ENCODE measurements around the gene MAD1L1.

Gene MAD1L1

DNA sequence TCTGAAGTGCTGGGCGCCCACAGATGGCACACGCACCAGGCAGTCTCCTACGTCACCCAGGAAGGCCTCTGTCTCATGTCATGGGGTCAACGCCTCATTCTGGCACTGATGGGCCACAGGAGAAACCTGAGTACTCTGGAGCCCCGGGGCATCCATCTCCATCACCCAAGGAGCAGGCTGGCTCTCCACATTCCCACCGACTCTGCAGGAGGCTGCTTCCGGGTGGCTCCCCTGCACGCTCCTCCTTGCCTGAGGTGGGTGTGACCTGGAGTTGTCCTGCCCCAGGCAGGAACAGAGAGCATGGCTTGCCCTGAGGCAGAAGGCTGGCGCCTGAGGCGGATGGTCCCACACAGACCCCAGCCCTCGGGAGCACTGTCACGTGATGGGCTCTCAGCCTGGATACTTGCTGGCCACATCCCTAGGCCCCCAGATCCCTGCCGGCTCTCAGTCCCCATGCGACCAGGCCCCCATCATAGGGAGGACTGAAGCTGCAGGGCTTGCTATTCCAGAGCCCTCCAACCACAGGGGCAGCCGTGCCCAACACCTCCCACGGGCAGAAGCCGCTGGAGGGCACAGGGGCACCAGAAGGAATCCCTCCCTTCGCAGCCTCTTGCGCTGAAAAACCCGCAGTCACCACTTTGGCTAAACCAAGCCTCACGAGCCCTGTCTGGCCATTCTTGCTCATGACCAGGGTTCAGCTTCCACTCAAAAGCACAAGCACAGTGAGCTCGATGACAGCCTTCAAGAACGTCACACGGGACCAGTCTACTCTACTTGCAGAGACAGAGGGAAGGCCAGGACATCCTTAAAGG, 80.7 kb downstream of the MAD1L1 start:
- Histone ChIP-seq H3K4me3 (ENCODE audit: low read length in 2 of 2) (no peak overlapping the region), H3K9me3 (ENCODE audit: control insufficient read depth in 2 of 2, low read length in 2 of 2) (no peaks in the 10 kb centered on the region), H3K9ac (ENCODE audit: low read length in 2 of 2) (no peak overlapping the region), H3K27ac (ENCODE audit: low read length) (no peak overlapping the region), H3K27me3 (ENCODE audit: control insufficient read depth in 1 of 2, insufficient read depth in 2 of 2, low read length in 2 of 2) (no peaks in the 10 kb centered on the region), H3K4me1 (ENCODE audit: control insufficient read depth, insufficient read depth, low read length) (peaks cover 10% of the 10 kb centered on the region), H3K36me3 (ENCODE audit: control insufficient read depth in 2 of 2, insufficient read depth in 2 of 2, low read length in 2 of 2) (no peaks in the 10 kb centered on the region)

DNA sequence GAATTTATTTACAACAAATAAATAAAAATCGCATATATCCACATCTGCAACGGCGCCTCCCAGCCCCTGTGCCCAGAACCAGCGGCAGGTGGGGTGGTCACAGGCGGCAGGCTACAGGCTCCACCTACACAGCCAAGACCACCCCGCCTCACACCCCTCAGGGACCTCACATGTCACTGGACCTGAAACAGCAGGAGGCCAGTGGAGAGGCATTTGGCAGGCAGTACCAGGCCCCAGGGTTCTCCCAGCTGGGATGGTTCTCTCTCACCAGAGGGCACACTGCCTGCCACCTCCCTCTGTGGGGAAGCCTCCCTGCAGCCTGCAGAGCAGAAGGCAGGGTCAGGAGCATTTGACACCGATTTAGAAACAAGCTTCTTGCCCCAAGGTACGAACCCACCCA, 81.5 kb downstream of the MAD1L1 start:
- Histone ChIP-seq H3K36me3 (ENCODE audit: control insufficient read depth in 2 of 2, insufficient read depth in 2 of 2, low read length in 2 of 2) (no peaks in the 10 kb centered on the region), H3K4me1 (ENCODE audit: control insufficient read depth, insufficient read depth, low read length) (peaks cover 5% of the 10 kb centered on the region), H3K4me3 (ENCODE audit: low read length in 2 of 2) (no peak overlapping the region), H3K9me3 (ENCODE audit: control insufficient read depth in 2 of 2, low read length in 2 of 2) (no peaks in the 10 kb centered on the region), H3K27ac (ENCODE audit: low read length) (no peak overlapping the region), H3K9ac (ENCODE audit: low read length in 2 of 2) (no peak overlapping the region), H3K27me3 (ENCODE audit: control insufficient read depth in 1 of 2, insufficient read depth in 2 of 2, low read length in 2 of 2) (no peaks in the 10 kb centered on the region)

DNA sequence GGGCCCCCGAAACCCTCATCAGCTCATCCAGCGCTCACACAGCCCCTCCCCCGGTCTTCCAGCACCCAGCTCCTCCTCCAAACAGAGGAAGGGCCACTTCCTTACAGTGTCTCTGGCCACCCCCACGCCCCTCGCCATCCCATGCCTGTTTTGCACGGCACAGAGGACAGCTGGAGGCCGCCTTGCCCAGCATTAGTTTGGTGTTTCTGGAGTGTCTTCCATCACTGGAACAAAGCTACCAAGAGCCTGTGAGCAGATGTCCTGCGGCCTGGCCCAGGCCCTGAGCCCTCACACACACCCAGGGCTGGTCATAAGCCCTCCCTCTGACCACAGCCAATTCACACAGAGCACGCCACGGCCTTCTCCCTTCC, 82.3 kb downstream of the MAD1L1 start:
- peaks cover 3 to 4% of the 10 kb centered on the region in 2 donors for H3K36me3 ChIP-seq (ENCODE audit: control insufficient read depth in 2 of 2, insufficient read depth in 2 of 2, low read length in 2 of 2)
- H3K4me1 ChIP-seq (ENCODE audit: control insufficient read depth, insufficient read depth, low read length): peaks cover 2% of the 10 kb centered on the region
- H3K4me3 ChIP-seq (ENCODE audit: low read length in 2 of 2): no peak overlapping the region
- H3K9me3 ChIP-seq (ENCODE audit: control insufficient read depth in 2 of 2, low read length in 2 of 2): no peaks in the 10 kb centered on the region
- H3K27ac ChIP-seq (ENCODE audit: low read length): no peak overlapping the region
- no peaks in the 10 kb centered on the region for H3K27me3 ChIP-seq (ENCODE audit: control insufficient read depth in 1 of 2, insufficient read depth in 2 of 2, low read length in 2 of 2)
- H3K9ac ChIP-seq (ENCODE audit: low read length in 2 of 2): no peak overlapping the region

GRCh38 chr7:2149672-2150444, 82.9 kb downstream of the MAD1L1 start:
- Histone ChIP-seq H3K27me3 (ENCODE audit: control insufficient read depth in 1 of 2, insufficient read depth in 2 of 2, low read length in 2 of 2) (no peaks in the 10 kb centered on the region), H3K9me3 (ENCODE audit: control insufficient read depth in 2 of 2, low read length in 2 of 2) (no peaks in the 10 kb centered on the region), H3K27ac (ENCODE audit: low read length) (no peak overlapping the region), H3K36me3 (ENCODE audit: control insufficient read depth in 2 of 2, insufficient read depth in 2 of 2, low read length in 2 of 2) (peaks cover 3 to 4% of the 10 kb centered on the region in 2 donors), H3K9ac (ENCODE audit: low read length in 2 of 2) (no peak overlapping the region), H3K4me3 (ENCODE audit: low read length in 2 of 2) (no peak overlapping the region), H3K4me1 (ENCODE audit: control insufficient read depth, insufficient read depth, low read length) (peaks cover 2% of the 10 kb centered on the region)

GRCh38 chr7:2148814-2149213, 83.9 kb downstream of the MAD1L1 start:
- H3K27me3 ChIP-seq (ENCODE audit: control insufficient read depth in 1 of 2, insufficient read depth in 2 of 2, low read length in 2 of 2): no peaks in the 10 kb centered on the region
- H3K4me3 ChIP-seq (ENCODE audit: low read length in 2 of 2): no peak overlapping the region
- H3K9ac ChIP-seq (ENCODE audit: low read length in 2 of 2): no peak overlapping the region
- no peaks in the 10 kb centered on the region for H3K9me3 ChIP-seq (ENCODE audit: control insufficient read depth in 2 of 2, low read length in 2 of 2)
- H3K36me3 ChIP-seq (ENCODE audit: control insufficient read depth in 2 of 2, insufficient read depth in 2 of 2, low read length in 2 of 2): peaks cover 3 to 4% of the 10 kb centered on the region in 2 donors
- H3K27ac ChIP-seq (ENCODE audit: low read length): no peak overlapping the region
- peaks cover 2% of the 10 kb centered on the region for H3K4me1 ChIP-seq (ENCODE audit: control insufficient read depth, insufficient read depth, low read length)

- Histone ChIP-seq H3K27ac (ENCODE audit: low read length) (no peak overlapping the region), H3K4me1 (ENCODE audit: control insufficient read depth, insufficient read depth, low read length) (peaks cover 2% of the 10 kb centered on the region), H3K36me3 (ENCODE audit: control insufficient read depth in 2 of 2, insufficient read depth in 2 of 2, low read length in 2 of 2) (peaks cover 4 to 6% of the 10 kb centered on the region in 2 donors), H3K4me3 (ENCODE audit: low read length in 2 of 2) (no peak overlapping the region), H3K9me3 (ENCODE audit: control insufficient read depth in 2 of 2, low read length in 2 of 2) (no peaks in the 10 kb centered on the region), H3K27me3 (ENCODE audit: control insufficient read depth in 1 of 2, insufficient read depth in 2 of 2, low read length in 2 of 2) (no peaks in the 10 kb centered on the region), H3K9ac (ENCODE audit: low read length in 2 of 2) (no peak overlapping the region)
Observed at GRCh38 chr7:2148189-2148588, 84.6 kb downstream of the MAD1L1 start.

GRCh38 chr7:2146676-2147472, 85.9 kb downstream of the MAD1L1 start:
- H3K9me3 ChIP-seq (ENCODE audit: control insufficient read depth in 2 of 2, low read length in 2 of 2): no peaks in the 10 kb centered on the region
- H3K27me3 ChIP-seq (ENCODE audit: control insufficient read depth in 1 of 2, insufficient read depth in 2 of 2, low read length in 2 of 2): no peaks in the 10 kb centered on the region
- H3K27ac ChIP-seq (ENCODE audit: low read length): no peak overlapping the region
- no peak overlapping the region for H3K9ac ChIP-seq (ENCODE audit: low read length in 2 of 2)
- H3K36me3 ChIP-seq (ENCODE audit: control insufficient read depth in 2 of 2, insufficient read depth in 2 of 2, low read length in 2 of 2): peaks cover 4 to 6% of the 10 kb centered on the region in 2 donors
- peaks cover 2% of the 10 kb centered on the region for H3K4me1 ChIP-seq (ENCODE audit: control insufficient read depth, insufficient read depth, low read length)
- H3K4me3 ChIP-seq (ENCODE audit: low read length in 2 of 2): no peak overlapping the region

- Histone ChIP-seq H3K9me3 (ENCODE audit: control insufficient read depth in 2 of 2, low read length in 2 of 2) (no peaks in the 10 kb centered on the region), H3K36me3 (ENCODE audit: control insufficient read depth in 2 of 2, insufficient read depth in 2 of 2, low read length in 2 of 2) (peaks cover 4 to 6% of the 10 kb centered on the region in 2 donors), H3K4me3 (ENCODE audit: low read length in 2 of 2) (no peak overlapping the region), H3K9ac (ENCODE audit: low read length in 2 of 2) (no peak overlapping the region), H3K4me1 (ENCODE audit: control insufficient read depth, insufficient read depth, low read length) (peaks cover 2% of the 10 kb centered on the region), H3K27ac (ENCODE audit: low read length) (no peak overlapping the region), H3K27me3 (ENCODE audit: control insufficient read depth in 1 of 2, insufficient read depth in 2 of 2, low read length in 2 of 2) (no peaks in the 10 kb centered on the region)
Observed at GRCh38 chr7:2145835-2146580, 86.7 kb downstream of the MAD1L1 start.

GRCh38 chr7:2144926-2145325, 87.8 kb downstream of the MAD1L1 start:
- peaks cover 4 to 6% of the 10 kb centered on the region in 2 donors for H3K36me3 ChIP-seq (ENCODE audit: control insufficient read depth in 2 of 2, insufficient read depth in 2 of 2, low read length in 2 of 2)
- no peak overlapping the region for H3K27ac ChIP-seq (ENCODE audit: low read length)
- no peaks in the 10 kb centered on the region for H3K9me3 ChIP-seq (ENCODE audit: control insufficient read depth in 2 of 2, low read length in 2 of 2)
- H3K4me3 ChIP-seq (ENCODE audit: low read length in 2 of 2): no peak overlapping the region
- no peaks in the 10 kb centered on the region for H3K27me3 ChIP-seq (ENCODE audit: control insufficient read depth in 1 of 2, insufficient read depth in 2 of 2, low read length in 2 of 2)
- no peak overlapping the region for H3K9ac ChIP-seq (ENCODE audit: low read length in 2 of 2)
- H3K4me1 ChIP-seq (ENCODE audit: control insufficient read depth, insufficient read depth, low read length): peaks cover 2% of the 10 kb centered on the region

DNA sequence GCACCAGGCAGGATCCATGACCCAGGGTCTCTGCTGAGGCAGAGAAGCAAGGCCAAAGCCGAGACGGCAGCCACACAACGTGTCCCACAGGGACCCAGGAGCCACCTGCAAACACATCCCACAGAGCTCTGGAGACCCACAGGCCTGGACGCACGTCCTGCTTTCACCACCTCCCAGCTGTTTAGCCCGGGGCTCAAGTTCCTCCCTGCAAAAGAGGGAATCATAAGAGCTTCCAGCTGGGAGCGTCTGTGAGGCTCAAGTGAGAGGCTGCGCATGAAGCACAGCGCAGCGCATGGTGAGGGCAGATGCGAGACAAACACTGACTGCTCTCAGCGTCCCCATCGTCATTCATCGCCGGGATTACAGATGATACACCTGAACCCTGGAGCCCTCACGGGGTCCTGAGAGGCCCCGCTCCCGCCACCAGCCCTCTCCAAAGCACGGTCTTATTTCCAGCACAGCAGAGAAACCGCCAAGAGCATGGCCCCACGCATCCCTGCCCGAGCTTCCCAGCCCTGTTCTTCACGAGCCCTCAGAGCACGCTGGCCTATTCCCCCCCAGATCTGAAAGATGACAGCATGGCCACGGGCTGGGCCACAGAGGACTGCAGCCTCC, 88.7 kb downstream of the MAD1L1 start:
- Histone ChIP-seq H3K36me3 (ENCODE audit: control insufficient read depth in 2 of 2, insufficient read depth in 2 of 2, low read length in 2 of 2) (peaks cover 4 to 6% of the 10 kb centered on the region in 2 donors), H3K27ac (ENCODE audit: low read length) (no peak overlapping the region), H3K4me3 (ENCODE audit: low read length in 2 of 2) (no peak overlapping the region), H3K9me3 (ENCODE audit: control insufficient read depth in 2 of 2, low read length in 2 of 2) (no peaks in the 10 kb centered on the region), H3K27me3 (ENCODE audit: control insufficient read depth in 1 of 2, insufficient read depth in 2 of 2, low read length in 2 of 2) (no peaks in the 10 kb centered on the region), H3K9ac (ENCODE audit: low read length in 2 of 2) (no peak overlapping the region), H3K4me1 (ENCODE audit: control insufficient read depth, insufficient read depth, low read length) (peaks cover 3% of the 10 kb centered on the region)
